K562 treated with DMSO at 1 percent for 12 hours (cell line): Measurements from ENCODE around the gene YPEL5. TPM values are rescaled to one million over a fixed set of nuclear protein-coding genes. Genes with fewer than 3 reads are reported as not detected.

Experiments used
- total RNA-seq: library from RNA; unstranded; fragments of 300-600 nt; gene quantifications from 2 replicates; pipeline ENCODE4 v1.2.3, GENCODE V29; 2022; ENCODE audit not compliant: insufficient read depth

YPEL5 gene
- total RNA-seq: 28.1 and 47.7 TPM in 2 replicates

GRCh38 chr2:30146337-30147195 lies at the start of gene YPEL5:
YPEL5 (plus strand) TSS chr2:30147007; CDS start chr2:30156652, 9,645 bp downstream.

Other genes starting within 250 kb of the YPEL5 start
- 0.09 TPM in 1 of 2 replicates, not detected in the other for gene ALK, start 225.4 kb upstream of the YPEL5 start, total RNA-seq
- 12.4 and 15.8 TPM in 2 replicates for gene LBH, start 84.5 kb downstream of the YPEL5 start, total RNA-seq